SK-N-SH treated with all-trans-retinoic acid at 6 μM for 48 hours (cell line): ENCODE results near the gene MRPL17.

Experiments used
- ARNTL ChIP-seq: fragments of 450-650 bp; formaldehyde crosslinking; IDR thresholded peaks from 2 replicates; pipeline ENCODE4 v1.5.0; 2020; ENCODE audit warnings: low read depth, mild to moderate bottlenecking, moderate library complexity, borderline replicate concordance
- BACH2 ChIP-seq: fragments of 250-450 bp; sonication (Bioruptor Pico); IDR thresholded peaks from 2 replicates; pipeline ENCODE4 v1.9.0; 2021; ENCODE audit warnings: mild to moderate bottlenecking, borderline replicate concordance
- CSDC2 ChIP-seq: fragments of 250-450 bp; sonication (Bioruptor Pico); IDR thresholded peaks from 2 replicates; pipeline ENCODE4 v1.5.0; 2020; ENCODE audit warnings: mild to moderate bottlenecking, moderate library complexity
- PATZ1 ChIP-seq: fragments of 250-450 bp; sonication (Bioruptor Pico); IDR thresholded peaks from 2 replicates; pipeline ENCODE4 v1.8.0; 2020; ENCODE audit warnings: mild to moderate bottlenecking, moderate library complexity, borderline replicate concordance
- PPARA ChIP-seq: fragments of 250-450 bp; sonication (Bioruptor Pico); IDR thresholded peaks from 2 replicates; pipeline ENCODE4 v1.5.0; 2020; ENCODE audit warnings: mild to moderate bottlenecking, borderline replicate concordance
- TCF4 ChIP-seq: fragments of 250-450 bp; sonication (Bioruptor Pico); IDR thresholded peaks from 2 replicates; pipeline ENCODE4 v1.8.0; 2021; ENCODE audit warnings: mild to moderate bottlenecking, moderate library complexity, borderline replicate concordance
- TSHZ2 ChIP-seq: fragments of 250-450 bp; sonication (Bioruptor Pico); IDR thresholded peaks from 2 replicates; pipeline ENCODE4 v1.5.0; 2020; ENCODE audit warnings: mild to moderate bottlenecking, moderate library complexity
- ZC3H10 ChIP-seq: fragments of 250-450 bp; sonication (Bioruptor Pico); IDR thresholded peaks from 2 replicates; pipeline ENCODE4 v1.5.1; 2021; ENCODE audit warnings: mild to moderate bottlenecking, moderate library complexity
- ZFP3 ChIP-seq: fragments of 250-450 bp; sonication (Bioruptor Pico); IDR thresholded peaks from 2 replicates; pipeline ENCODE4 v1.5.0; 2020; ENCODE audit warnings: mild to moderate bottlenecking, moderate library complexity
- ZNF565 ChIP-seq: fragments of 450-650 bp; formaldehyde crosslinking; conservative IDR thresholded peaks from 2 replicates; pipeline ENCODE4 v1.5.0; 2020; ENCODE audit warnings: low read depth, mild to moderate bottlenecking, moderate library complexity
- ZNF70 ChIP-seq: fragments of 450-650 bp; formaldehyde crosslinking; IDR thresholded peaks from 2 replicates; pipeline ENCODE4 v1.5.0; 2020; ENCODE audit warnings: mild to moderate bottlenecking, moderate library complexity
- ZNF8 ChIP-seq: fragments of 450-650 bp; formaldehyde crosslinking; IDR thresholded peaks from 2 replicates; pipeline ENCODE4 v1.5.0; 2020; ENCODE audit warnings: mild to moderate bottlenecking, moderate library complexity

- TF ChIP-seq BACH2 (CRISPR knock-in tag): no peak
- no peak for TF ChIP-seq PPARA
- TF ChIP-seq PATZ1: no peak
- no peak for TF ChIP-seq ZC3H10
- TF ChIP-seq TSHZ2 (CRISPR knock-in tag): no peak
- TF ChIP-seq TCF4 (CRISPR knock-in tag): no peak
- TF ChIP-seq ZFP3 (CRISPR knock-in tag): no peak
- no peak for TF ChIP-seq ZNF8 (CRISPR knock-in tag)
- TF ChIP-seq ARNTL (CRISPR knock-in tag): no peak
- TF ChIP-seq ZNF70 (CRISPR knock-in tag): no peak
- TF ChIP-seq ZNF565 (CRISPR knock-in tag): no peak
- TF ChIP-seq CSDC2: no peak
Measured at GRCh38 chr11:6681949-6682348, 1.2 kb downstream of the MRPL17 start.
